Stimulated activated memory B cell treated with anti-CD40 and anti-IgM and Interleukin-4, amounts not matched to agents 10 μg/mL and 1 μg/mL and 100 μg/mL, for 72 hours (primary cell): ENCODE measurements around the gene SMAD3.

Experiments used
- ATAC-seq: fragments of 150-1000 bp; cut with Tn5 transposase; 2 replicates; pipeline ENCODE4 v1.10.0; 2021
- H3K27ac Mint-ChIP-seq: one replicate; pipeline ENCODE4 v1.8.0; 2022; ENCODE audit warnings: mild to moderate bottlenecking, mixed read lengths
- H3K27me3 Mint-ChIP-seq: one replicate; pipeline ENCODE4 v1.8.0; 2022; ENCODE audit warnings: mixed read lengths
- H3K36me3 Mint-ChIP-seq: one replicate; pipeline ENCODE4 v1.8.0; 2022; ENCODE audit warnings: mixed read lengths
- H3K4me1 Mint-ChIP-seq: one replicate; pipeline ENCODE4 v1.8.0; 2022; ENCODE audit warnings: mixed read lengths
- H3K4me3 Mint-ChIP-seq: one replicate; pipeline ENCODE4 v1.8.0; 2022; ENCODE audit warnings: mild to moderate bottlenecking, moderate library complexity, mixed read lengths
- H3K9me3 Mint-ChIP-seq: one replicate; pipeline ENCODE4 v1.8.0; 2022; ENCODE audit warnings: mixed read lengths

The SMAD3 gene

DNA sequence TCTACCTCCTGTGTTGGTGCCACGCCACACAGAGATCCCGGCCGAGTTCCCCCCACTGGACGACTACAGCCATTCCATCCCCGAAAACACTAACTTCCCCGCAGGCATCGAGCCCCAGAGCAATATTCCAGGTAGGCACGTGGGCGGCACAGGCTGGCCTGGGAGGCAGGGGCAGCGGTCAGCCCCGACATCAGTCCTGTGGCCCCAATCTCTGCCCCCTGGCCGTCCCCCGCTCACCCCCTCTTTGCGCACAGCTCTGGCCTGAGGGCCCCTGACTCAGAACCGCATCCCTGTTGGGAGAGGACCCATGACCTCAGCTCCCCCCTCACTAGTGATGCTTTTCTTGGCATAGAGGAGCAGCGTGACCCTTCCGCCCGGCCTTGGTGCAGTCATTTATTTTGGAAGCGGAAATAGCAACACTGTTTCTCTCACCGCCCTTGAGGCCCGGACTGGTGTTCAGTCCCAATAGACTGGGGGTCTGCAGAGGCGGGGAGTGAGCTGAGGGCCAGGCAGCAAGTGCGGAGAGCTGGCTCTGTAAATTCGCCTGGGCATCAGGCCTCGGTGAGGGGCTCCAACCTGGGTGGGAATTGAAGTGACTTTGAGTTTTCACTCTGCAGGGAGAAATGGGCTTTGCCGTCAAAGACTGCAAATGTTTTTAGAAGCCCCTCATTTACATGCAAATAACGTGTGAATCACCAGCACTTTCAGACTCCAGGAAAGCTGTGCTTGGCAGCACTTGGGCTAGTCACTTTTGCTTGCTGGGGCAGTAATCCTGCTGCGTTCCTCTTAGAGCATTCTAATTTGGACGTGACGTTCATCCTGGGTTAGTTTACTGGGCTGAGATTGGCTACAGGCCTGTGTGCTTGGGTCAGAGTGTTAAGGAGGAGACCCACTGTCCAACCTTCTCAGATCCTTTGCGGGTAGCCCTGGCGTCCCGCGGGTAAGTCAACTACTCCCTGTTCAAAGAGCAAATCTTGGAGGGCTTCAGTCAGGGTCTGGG, 100.2 kb downstream of the SMAD3 start:
- ATAC-seq, result no peak
- peaks cover 53% of the 10 kb centered on the region for H3K4me1 Mint-ChIP-seq
- no peak overlapping the region for H3K4me3 Mint-ChIP-seq
- H3K27me3 Mint-ChIP-seq, result no peaks in the 10 kb centered on the region
- H3K27ac Mint-ChIP-seq, result peak overlapping the region; percentile 35
- H3K36me3 Mint-ChIP-seq, result peaks cover 62% of the 10 kb centered on the region
- no peaks in the 10 kb centered on the region for H3K9me3 Mint-ChIP-seq

DNA sequence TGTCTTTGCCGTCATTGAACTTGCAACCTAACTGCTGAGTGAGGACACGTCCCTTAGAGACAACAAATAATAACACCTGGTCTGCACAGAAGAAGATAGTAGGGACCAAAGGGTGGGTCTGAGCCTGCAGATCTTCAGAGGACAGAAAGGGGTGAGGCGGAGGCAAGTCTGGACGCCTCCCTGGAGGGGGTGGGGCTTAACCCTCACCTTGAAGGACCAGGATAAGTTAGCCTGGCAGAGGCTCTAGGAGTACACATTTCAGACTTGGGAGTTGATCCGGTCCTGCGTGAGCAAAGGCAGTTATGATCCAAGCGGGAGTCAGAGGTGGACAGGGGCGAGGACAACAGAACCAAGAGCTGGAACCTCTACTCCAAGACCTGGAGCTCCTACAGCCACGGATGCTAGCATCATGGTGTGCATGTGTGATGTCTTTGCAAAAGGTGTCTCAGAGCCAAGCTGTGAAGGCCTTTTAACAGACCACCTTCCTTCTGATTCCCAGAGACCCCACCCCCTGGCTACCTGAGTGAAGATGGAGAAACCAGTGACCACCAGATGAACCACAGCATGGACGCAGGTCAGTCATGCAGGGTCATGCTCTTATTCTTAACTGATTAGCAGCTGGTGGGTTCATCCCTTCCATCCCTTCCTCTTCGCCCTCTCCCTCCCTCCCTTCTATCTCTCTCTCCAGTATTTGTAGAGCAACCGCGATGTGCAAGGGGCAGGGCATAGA, 101.0 kb downstream of the SMAD3 start:
- Mint-ChIP-seq H3K4me3 (no peak overlapping the region), H3K9me3 (no peaks in the 10 kb centered on the region), H3K36me3 (peaks cover 71% of the 10 kb centered on the region), H3K27me3 (no peaks in the 10 kb centered on the region), H3K27ac (peak overlapping the region; percentile 35), H3K4me1 (peaks cover 47% of the 10 kb centered on the region)
- no peak for ATAC-seq

DNA sequence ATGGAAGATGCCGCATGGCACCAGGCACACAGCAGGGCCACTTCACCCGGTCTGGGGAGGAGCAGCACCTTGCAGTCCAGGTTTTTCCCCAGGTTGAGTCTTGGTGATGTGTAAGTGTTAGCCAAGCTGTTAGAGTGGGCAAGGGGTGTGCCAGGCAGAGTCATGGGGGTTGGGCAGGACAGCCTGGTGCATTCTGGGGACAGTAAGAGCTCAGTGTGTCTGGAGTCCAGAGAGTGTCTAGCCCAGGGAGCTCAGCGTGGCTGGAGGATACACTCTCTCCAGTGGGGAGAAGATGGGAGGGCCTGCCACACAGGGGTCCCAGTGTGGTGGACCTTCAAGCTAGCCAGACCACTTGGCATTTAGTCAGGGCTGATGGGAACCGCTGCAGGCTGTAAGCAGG, 101.7 kb downstream of the SMAD3 start:
- no peak overlapping the region for H3K4me3 Mint-ChIP-seq

DNA sequence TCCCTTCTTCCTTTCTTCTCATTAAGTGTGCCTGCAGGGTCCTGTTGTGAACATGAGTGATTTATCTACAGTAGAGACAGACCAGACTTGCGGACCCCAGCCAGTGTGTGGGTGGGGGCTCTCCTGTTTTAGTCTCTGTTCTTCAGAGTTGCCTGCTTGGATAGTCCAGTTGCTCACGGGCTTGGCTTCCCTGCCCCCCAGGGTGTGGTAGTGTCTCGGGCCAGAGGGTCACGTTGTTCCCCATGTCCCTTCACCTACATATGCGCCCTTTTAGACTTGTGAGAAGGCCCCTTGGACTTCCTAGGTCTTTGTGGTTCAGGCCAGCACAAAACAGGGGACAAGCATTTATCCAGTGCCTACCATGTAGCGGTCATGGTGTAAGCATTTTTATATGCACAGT, 103.3 kb downstream of the SMAD3 start:
- peaks cover 88% of the 10 kb centered on the region for H3K36me3 Mint-ChIP-seq
- H3K27me3 Mint-ChIP-seq, result no peaks in the 10 kb centered on the region
- H3K27ac Mint-ChIP-seq, result peak overlapping the region; percentile 46

More for the DNA sequence above, 101.7 kb downstream of the SMAD3 start:
- no peaks in the 10 kb centered on the region for H3K9me3 Mint-ChIP-seq
- H3K36me3 Mint-ChIP-seq, result peaks cover 77% of the 10 kb centered on the region
- H3K4me1 Mint-ChIP-seq, result peaks cover 41% of the 10 kb centered on the region
- H3K27me3 Mint-ChIP-seq, result no peaks in the 10 kb centered on the region
- H3K27ac Mint-ChIP-seq, result no peak overlapping the region
- ATAC-seq, result no peak

DNA sequence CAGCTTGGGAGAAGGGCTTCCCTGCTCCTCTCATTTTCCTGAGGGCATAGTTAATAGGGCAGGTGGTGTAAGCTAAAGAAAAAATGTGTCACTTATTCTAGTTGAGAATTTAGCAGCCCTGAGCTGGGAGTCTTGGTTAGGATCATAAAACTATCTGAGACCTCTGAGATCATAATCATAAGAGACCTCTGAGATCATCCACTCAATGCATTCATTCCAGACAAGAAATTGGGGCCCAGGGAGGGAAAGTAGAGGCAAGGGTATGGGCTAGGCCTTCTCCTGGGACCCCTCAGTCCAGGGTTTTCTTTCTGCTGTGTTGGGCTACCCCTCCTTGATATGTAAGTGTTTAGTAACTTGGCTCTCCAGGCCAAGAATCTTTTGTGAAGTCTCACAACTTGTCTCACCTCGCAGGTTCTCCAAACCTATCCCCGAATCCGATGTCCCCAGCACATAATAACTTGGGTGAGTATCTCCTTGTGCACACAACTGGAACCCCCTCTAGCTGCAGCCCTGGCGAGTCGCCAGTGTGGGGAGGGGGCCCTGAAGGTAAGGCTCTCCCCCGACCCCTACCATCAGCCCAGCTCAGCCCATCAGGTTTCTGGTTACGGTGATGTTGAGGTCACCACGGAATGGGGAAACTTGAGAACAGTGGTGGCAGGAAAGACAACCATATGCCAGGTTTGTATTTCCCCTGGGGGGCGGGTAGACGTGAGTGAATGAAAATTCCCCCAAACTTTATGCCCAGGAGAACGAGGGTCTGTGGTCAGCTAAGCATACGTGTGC, 104.9 kb downstream of the SMAD3 start:
- Mint-ChIP-seq H3K27ac (no peak overlapping the region), H3K4me1 (peaks cover 52% of the 10 kb centered on the region), H3K4me3 (no peak overlapping the region), H3K27me3 (no peaks in the 10 kb centered on the region), H3K9me3 (no peaks in the 10 kb centered on the region), H3K36me3 (peaks cover 93% of the 10 kb centered on the region)
- ATAC-seq, result no peak

More for the DNA sequence above, 103.3 kb downstream of the SMAD3 start:
- Mint-ChIP-seq H3K9me3 (no peaks in the 10 kb centered on the region), H3K4me1 (peaks cover 38% of the 10 kb centered on the region), H3K4me3 (no peak overlapping the region)
- no peak for ATAC-seq

DNA sequence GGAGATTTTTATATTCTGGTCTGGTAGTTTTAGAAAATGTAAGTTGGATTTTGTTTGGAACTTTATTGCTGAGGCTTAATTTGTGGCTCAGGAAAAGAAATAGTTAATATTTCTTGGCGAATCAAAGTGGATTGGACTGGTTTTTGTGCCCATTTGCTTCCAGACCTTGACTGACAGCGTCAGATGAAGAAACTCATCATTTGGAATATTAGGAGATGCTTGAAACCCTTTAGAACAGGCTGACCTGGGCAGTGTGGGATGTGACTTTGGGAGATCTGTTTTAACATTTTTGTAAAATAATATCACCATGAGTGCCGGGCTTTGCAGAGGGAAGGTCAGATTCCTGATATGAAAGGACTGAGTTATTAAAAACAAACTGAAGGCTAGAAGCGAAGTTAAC, 106.1 kb downstream of the SMAD3 start:
- no peak for ATAC-seq
- H3K4me1 Mint-ChIP-seq, result peaks cover 63% of the 10 kb centered on the region

DNA sequence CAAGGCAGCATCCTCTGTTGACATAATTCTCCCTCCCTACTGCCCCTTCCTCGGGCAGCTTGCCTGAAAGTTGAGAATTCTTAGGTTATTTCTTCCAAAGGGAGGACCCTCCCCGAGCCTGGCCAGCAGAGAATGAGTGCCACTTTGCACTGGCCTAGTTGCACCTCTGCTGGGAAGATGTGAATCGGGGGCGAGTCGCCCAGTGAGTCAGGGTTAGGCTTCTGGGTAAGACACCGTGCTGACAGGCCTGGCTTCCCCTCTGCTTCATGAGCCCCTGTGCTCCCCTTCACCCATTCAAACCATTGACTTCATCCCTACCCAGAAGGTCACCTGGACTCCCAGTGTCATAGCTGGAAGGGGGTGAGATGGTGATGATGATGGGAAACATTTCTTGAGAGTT, 106.8 kb downstream of the SMAD3 start:
- Mint-ChIP-seq H3K27ac (peak overlapping the region; percentile 81), H3K4me3 (no peak overlapping the region), H3K27me3 (no peaks in the 10 kb centered on the region), H3K9me3 (no peaks in the 10 kb centered on the region), H3K36me3 (peaks cover 80% of the 10 kb centered on the region), H3K4me1 (peaks cover 62% of the 10 kb centered on the region)
- no peak for ATAC-seq

More for the DNA sequence above, 106.1 kb downstream of the SMAD3 start:
- peaks cover 86% of the 10 kb centered on the region for H3K36me3 Mint-ChIP-seq
- no peaks in the 10 kb centered on the region for H3K9me3 Mint-ChIP-seq
- H3K4me3 Mint-ChIP-seq, result no peak overlapping the region
- H3K27ac Mint-ChIP-seq, result no peak overlapping the region
- no peaks in the 10 kb centered on the region for H3K27me3 Mint-ChIP-seq

DNA sequence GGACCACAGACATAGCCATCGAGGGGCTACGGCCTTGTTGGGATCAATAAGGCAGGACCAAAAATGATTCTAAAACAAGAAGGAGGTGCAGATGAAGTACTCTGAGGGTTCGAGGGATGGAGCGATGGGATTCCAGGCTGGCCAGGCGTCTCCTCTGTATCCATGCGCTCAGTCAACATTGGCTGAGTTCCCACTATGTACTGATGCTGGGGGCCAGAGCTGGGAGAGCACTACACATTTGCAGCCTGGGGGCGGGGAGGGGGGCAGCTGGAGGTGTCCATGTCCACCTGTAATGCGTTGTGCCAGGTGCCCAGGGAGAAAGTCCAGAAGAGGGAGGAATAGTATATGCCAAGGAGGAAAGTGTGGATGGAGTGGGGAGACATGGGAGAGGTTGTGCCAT, 107.6 kb downstream of the SMAD3 start:
- peaks cover 62% of the 10 kb centered on the region for H3K4me1 Mint-ChIP-seq
- peaks cover 71% of the 10 kb centered on the region for H3K36me3 Mint-ChIP-seq
- no peaks in the 10 kb centered on the region for H3K27me3 Mint-ChIP-seq
- H3K27ac Mint-ChIP-seq, result peak overlapping the region; percentile 81
- ATAC-seq, result no peak
- no peaks in the 10 kb centered on the region for H3K9me3 Mint-ChIP-seq
- no peak overlapping the region for H3K4me3 Mint-ChIP-seq

DNA sequence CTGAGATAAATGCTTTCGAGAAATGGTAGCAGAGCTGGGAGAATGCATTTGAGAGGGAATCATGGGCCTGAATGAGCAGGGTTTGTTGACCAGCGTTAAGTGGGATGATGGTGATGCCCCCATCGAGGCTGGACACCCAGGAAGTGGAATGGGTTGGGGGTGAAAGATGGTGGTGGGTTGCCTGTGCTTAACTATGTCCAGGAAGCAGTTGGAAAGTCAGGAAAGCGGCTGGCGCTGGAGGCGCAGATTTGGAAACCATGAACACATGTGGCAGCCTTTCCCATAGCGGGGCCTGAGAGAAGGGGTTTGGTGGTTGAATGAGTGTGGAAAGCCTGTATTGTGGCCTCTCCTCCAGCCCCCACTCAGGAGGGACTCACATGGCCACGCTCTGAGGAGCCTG, 108.4 kb downstream of the SMAD3 start:
- ATAC-seq, result no peak
- H3K4me3 Mint-ChIP-seq, result no peak overlapping the region
- peaks cover 70% of the 10 kb centered on the region for H3K36me3 Mint-ChIP-seq
- no peaks in the 10 kb centered on the region for H3K9me3 Mint-ChIP-seq
- H3K27me3 Mint-ChIP-seq, result no peaks in the 10 kb centered on the region
- H3K27ac Mint-ChIP-seq, result peak overlapping the region; percentile 81
- peaks cover 55% of the 10 kb centered on the region for H3K4me1 Mint-ChIP-seq

DNA sequence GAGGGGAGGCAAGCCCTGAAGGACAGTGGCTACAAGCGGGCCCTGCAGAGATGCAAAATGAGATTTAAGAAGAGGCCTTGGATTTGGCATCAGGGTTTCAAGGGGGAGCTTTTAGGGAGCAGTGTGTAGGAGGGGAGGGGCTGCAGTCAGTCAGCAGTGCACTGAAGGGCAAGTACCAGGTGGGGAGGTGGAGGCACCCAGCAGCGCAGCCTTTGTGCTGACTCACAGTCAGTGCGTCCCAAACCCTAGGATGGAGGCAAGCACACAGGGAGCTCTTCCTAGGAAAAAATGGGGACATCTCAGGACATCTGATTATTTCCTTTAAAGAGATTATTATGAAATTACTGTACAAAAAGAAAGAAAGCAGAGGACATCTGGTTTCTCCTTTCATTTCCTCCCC, 109.0 kb downstream of the SMAD3 start:
- Mint-ChIP-seq H3K4me3 (peak overlapping the region; percentile 11), H3K4me1 (peaks cover 56% of the 10 kb centered on the region), H3K27me3 (no peaks in the 10 kb centered on the region), H3K9me3 (no peaks in the 10 kb centered on the region), H3K27ac (peak overlapping the region; percentile 81), H3K36me3 (peaks cover 73% of the 10 kb centered on the region)
- ATAC-seq, result no peak

DNA sequence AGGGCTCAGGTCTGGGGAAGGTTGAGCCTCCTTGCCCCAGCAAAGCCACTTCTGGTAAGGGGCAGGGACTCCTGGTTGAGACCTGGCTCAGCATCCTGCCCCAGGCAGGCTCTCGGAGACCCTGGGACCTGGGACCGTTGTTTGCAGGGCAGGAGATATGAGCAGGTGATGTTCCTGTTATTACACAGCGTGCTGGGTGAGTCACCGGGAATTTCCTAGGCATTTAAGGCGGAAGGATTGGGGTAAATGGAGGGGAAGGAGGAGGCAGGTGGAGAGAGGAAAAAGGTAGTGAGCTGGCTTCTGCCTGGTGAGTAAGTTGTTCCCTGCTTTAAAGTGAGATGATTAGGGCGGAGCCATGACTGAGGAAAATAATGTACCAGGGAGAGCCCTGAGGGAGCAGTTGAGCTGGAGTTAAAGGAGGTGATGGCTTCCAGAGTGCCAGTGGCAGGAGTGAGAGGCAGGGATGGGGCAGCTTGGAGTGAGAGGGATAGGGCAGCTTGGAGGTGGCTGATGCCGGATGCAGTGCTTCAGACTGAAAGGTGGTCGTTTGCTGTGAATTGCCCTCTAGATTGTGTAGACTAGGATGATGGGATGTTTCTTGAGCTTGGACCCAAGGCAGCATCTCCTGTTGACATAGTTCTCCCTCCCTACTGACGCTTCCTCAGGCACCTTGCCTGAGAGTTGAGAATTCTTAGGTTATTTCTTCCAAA, 109.6 kb downstream of the SMAD3 start:
- peak; percentile 50 for ATAC-seq
- peaks cover 73% of the 10 kb centered on the region for H3K36me3 Mint-ChIP-seq
- no peaks in the 10 kb centered on the region for H3K27me3 Mint-ChIP-seq
- H3K4me3 Mint-ChIP-seq, result peak overlapping the region; percentile 37
- H3K4me1 Mint-ChIP-seq, result peaks cover 57% of the 10 kb centered on the region
- peak overlapping the region; percentile 81 for H3K27ac Mint-ChIP-seq
- no peaks in the 10 kb centered on the region for H3K9me3 Mint-ChIP-seq

DNA sequence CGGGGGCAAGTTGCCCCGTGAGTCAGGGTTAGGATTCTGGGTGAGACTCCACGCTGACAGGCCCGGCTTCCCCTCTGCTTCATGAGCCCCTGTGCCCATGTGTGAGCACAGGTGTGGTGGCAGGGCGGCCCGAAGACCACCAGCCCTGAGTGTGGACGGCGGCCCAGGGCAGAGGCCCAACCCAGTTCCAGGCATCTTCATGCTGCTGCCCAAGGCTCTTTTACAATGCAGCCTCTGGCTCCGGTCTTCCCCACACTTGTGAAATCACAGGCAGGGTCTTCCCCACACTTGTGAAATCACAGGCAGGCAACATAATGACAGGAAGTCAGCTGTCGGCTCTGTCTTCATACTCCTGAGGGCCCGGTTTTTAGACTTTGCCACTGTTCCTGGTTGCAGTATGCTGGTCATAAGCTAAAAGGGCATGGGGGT, 110.3 kb downstream of the SMAD3 start:
- Mint-ChIP-seq H3K36me3 (peaks cover 69% of the 10 kb centered on the region), H3K4me3 (no peak overlapping the region), H3K27me3 (no peaks in the 10 kb centered on the region), H3K4me1 (peaks cover 53% of the 10 kb centered on the region), H3K27ac (peak overlapping the region; percentile 81), H3K9me3 (no peaks in the 10 kb centered on the region)
- peak; percentile 76 for ATAC-seq

DNA sequence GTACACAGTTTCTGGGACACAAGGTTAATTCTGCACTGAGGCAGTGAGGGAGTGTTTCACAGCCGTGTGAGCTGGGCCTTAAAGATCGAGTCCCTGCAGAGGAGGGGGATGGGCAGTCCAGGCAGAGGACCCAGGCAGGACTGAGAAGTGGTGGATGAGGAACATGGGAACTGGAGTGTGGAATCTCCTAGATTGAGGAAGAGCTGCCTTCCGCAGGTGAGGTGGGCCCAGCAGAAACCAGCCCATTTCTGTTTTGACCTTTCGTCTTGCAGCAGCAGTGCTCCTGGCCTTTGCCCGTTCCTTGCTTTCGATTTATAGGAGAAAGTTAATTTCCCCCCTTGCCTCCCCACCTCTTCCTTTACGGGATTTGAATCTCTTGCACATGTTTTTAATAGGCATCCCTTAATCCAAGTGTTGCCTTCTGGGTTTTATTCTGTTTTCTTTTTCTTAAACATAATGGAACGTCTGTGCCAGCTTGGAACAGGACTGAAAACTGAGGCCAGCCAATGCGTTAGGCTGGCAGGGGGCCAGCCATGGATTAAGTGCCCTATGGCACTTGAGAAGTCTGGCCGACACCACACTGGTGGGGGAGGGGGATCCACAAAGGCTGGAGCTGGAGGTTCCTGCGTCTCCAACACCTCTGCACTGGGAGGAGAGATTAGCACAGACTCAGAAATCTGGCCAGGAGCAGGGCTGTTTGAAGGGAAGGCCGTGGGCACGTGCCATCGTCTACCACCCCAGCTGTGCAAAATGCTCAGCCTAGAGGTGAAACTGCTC, 111.0 kb downstream of the SMAD3 start:
- peaks cover 62% of the 10 kb centered on the region for H3K36me3 Mint-ChIP-seq
- H3K4me1 Mint-ChIP-seq, result peaks cover 53% of the 10 kb centered on the region
- no peaks in the 10 kb centered on the region for H3K9me3 Mint-ChIP-seq
- no peak overlapping the region for H3K4me3 Mint-ChIP-seq
- ATAC-seq, result no peak
- no peaks in the 10 kb centered on the region for H3K27me3 Mint-ChIP-seq
- H3K27ac Mint-ChIP-seq, result peak overlapping the region; percentile 81

DNA sequence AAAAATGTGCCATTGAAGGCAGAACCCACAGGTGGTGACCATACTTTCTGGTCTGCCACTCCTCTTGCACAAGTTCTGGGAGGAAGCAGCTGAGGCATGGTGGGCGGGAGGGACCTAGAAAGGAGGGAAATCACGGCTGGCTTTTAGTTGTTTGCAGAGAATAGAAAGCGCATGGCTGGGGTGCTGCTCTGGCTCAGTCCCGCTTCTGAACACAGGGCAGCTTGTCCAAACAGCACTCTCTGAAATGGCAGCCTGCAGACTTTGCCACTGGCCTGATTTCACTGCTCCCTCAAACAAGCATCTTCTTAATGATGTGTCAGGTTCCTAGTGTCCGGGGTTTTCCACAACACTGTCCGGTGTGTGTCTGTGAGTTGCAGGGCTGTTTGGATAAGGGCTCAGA, 112.3 kb downstream of the SMAD3 start:
- peaks cover 50% of the 10 kb centered on the region for H3K4me1 Mint-ChIP-seq
- peaks cover 56% of the 10 kb centered on the region for H3K36me3 Mint-ChIP-seq
- H3K27ac Mint-ChIP-seq, result no peak overlapping the region
- H3K9me3 Mint-ChIP-seq, result no peaks in the 10 kb centered on the region
- no peak overlapping the region for H3K4me3 Mint-ChIP-seq
- H3K27me3 Mint-ChIP-seq, result no peaks in the 10 kb centered on the region
- no peak for ATAC-seq
